Measurements from ENCODE around the gene BACH1.

BACH1 gene

DNA sequence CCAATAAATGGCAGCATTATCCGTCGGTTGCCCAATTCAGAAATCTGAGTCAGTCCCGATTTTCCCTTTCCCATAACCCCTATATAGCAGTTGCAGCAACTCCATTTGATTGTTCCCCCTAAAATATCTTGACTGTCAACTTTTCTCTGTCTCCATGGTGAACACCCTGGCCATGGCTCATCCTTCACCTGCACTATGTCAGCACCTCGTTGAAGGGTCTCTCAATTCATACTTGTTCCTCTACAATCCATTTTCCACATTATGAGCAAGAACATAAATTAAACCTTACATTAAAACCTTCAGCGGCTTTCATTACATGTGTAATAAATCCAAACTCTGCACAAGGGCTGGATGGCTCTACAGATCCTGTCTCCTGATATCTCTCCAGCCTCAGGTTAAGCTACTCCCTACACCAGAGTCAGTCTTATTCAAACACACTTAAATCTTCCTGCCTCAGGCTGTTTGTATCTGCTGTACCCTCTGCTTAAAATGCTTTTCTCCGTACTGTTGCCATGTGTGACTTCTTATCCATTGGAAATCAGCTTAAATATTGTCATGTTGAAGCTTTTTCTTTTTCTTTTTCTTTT lies 87.3 kb downstream of the BACH1 start:
- DNase-seq: no peak

DNA sequence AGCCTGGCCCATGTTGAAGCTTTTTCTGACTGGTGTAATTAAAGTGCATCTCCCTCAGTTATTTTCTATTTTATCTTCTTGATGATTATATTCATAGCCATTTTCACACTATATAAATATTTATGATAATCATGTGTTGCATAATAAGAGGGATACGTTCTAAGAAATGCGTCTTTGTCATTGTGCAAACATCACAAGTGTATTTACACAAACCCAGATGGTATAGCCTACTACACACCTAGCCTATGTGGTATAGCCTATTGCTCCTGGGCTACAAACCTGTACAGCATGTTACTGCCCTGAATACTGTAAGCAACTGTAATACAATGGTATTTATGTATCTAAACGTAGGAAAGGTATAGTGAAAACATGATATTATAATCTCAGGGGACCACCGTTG lies 88.1 kb downstream of the BACH1 start:
- no peak for DNase-seq

DNA sequence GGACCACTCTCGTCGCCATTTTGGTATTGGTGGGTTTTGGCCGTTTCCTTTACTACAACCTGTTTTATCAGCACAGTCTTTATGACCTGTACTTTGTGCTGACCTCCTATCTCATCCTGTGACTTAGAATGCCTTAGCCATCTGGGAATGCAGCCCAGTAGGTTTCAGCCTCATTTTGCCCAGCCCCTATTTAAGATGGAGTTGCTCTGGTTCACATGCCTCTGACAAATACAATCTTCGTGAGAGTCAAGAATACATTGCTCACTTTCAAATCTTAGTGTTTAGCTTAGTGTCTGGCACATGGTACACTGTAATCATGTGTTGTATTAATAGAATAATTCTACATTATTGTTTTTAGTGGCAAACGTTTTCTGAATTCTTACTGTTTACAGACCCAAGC lies 88.9 kb downstream of the BACH1 start:
- DNase-seq: no peak

DNA sequence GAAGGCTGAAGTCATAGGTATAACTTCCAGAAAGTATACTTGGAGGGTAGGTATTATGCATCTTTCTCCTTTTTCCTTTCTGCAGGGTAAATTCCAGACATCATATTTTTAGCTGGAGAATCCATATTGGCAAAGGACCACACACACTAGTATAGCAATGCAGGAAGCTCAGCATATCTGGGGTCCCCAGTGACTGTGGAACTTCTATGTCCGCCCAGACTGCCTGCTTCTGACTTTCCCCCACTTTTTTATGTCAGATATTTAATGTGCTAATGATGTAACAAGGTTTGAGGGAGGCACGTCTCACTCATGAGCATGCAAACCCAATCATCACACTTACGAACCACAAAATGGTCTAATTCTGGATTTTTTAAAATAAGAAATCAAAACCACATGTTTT lies 90.4 kb downstream of the BACH1 start:
- DNase-seq: no peak

DNA sequence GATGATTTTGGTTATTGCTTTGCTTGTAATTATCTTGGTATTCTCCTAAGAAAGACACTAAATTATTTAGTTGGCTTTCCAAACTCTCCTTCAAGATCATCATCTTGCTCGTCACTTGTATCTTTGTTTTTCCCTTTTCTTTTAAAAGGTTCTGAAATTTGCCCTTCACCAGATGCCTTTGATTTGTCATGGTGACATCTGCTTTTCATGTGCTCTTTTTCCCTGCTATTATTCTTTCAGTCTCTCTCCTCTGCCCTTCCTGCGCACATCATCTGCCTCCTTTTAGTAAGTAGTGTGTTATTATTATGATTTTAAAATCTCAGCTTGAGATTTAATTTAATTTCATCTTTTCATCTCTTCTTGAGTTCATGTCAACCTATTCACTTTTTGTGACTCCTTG lies 92.1 kb downstream of the BACH1 start:
- DNase-seq: no peak

DNA sequence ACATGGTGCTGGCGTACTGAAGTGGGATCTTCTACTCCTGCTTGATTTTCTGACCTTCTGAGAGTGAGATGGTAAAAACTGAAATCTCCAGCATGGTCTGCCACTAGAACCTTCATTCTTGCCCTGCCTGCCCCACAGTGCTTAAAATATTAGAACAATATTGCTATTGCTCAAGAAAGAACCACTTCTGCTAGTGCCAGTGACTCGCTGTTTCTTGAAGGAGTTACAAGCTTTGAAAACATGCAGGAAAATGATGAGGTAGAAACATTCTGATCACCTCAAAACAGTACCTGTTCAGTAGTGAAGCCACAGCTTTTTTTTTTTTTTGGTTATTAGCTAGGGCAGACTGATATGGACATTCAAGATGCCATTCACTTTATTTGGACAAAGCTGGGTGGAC lies 95.3 kb downstream of the BACH1 start:
- no peak for DNase-seq
